Measurements from ENCODE around the gene GOLGA6L4. TPM values are rescaled to one million over a fixed set of nuclear protein-coding genes. Genes with fewer than 3 reads are reported as not detected.
"Not testable (repeated sequence)": the region's sequence is repeated elsewhere in the genome, so short reads cannot be mapped to it uniquely, and the experiment has no call there.

Gene GOLGA6L4
- 10 to 100 TPM in 1 of 2 donors, 1 to 10 TPM in 1; 4.9 to 22.2 TPM for total RNA-seq

- not testable (repeated sequence) for H3K36me3 ChIP-seq; H3K9me3 ChIP-seq; H3K27ac ChIP-seq; H3K27me3 ChIP-seq (replicated peaks; ENCODE audit: insufficient read depth); ATAC-seq (ENCODE audit: insufficient number of reproducible peaks, low FRiP score, low read depth); DNase-seq (ENCODE audit: low spot score); H3K4me1 ChIP-seq (ENCODE audit: control insufficient read depth in 1 of 2, low read depth in 2 of 2); H3K4me3 ChIP-seq
Measured at GRCh38 chr15:84235573-84235972, at the start of gene GOLGA6L4. TSS of gene GOLGA6L4 (plus strand) at chr15:84235773. CDS start at chr15:84235835, 62 bp downstream.

- not testable (repeated sequence) for H3K9me3 ChIP-seq; H3K4me1 ChIP-seq (ENCODE audit: control insufficient read depth in 1 of 2, low read depth in 2 of 2); H3K36me3 ChIP-seq; H3K27me3 ChIP-seq (replicated peaks; ENCODE audit: insufficient read depth); DNase-seq (ENCODE audit: low spot score); H3K27ac ChIP-seq; ATAC-seq (ENCODE audit: insufficient number of reproducible peaks, low FRiP score, low read depth); H3K4me3 ChIP-seq
Measured at GRCh38 chr15:84192982-84193381, 42.6 kb upstream of the GOLGA6L4 start.

GRCh38 chr15:84195603-84196002 is 40.0 kb upstream of the GOLGA6L4 start:
- not testable (repeated sequence) for ATAC-seq (ENCODE audit: insufficient number of reproducible peaks, low FRiP score, low read depth); H3K4me1 ChIP-seq (ENCODE audit: control insufficient read depth in 1 of 2, low read depth in 2 of 2); H3K36me3 ChIP-seq; DNase-seq (ENCODE audit: low spot score); H3K4me3 ChIP-seq; H3K9me3 ChIP-seq; H3K27ac ChIP-seq; H3K27me3 ChIP-seq (replicated peaks; ENCODE audit: insufficient read depth)

GRCh38 chr15:84196530-84197188 is 38.9 kb upstream of the GOLGA6L4 start:
- not testable (repeated sequence) for H3K4me3 ChIP-seq; H3K27ac ChIP-seq; H3K9me3 ChIP-seq; ATAC-seq (ENCODE audit: insufficient number of reproducible peaks, low FRiP score, low read depth); DNase-seq (ENCODE audit: low spot score); H3K27me3 ChIP-seq (replicated peaks; ENCODE audit: insufficient read depth); H3K36me3 ChIP-seq; H3K4me1 ChIP-seq (ENCODE audit: control insufficient read depth in 1 of 2, low read depth in 2 of 2)

GRCh38 chr15:84199865-84200264 is 35.7 kb upstream of the GOLGA6L4 start:
- not testable (repeated sequence) for H3K9me3 ChIP-seq; ATAC-seq (ENCODE audit: insufficient number of reproducible peaks, low FRiP score, low read depth); H3K27ac ChIP-seq; H3K27me3 ChIP-seq (replicated peaks; ENCODE audit: insufficient read depth); H3K4me3 ChIP-seq; H3K4me1 ChIP-seq (ENCODE audit: control insufficient read depth in 1 of 2, low read depth in 2 of 2); DNase-seq (ENCODE audit: low spot score); H3K36me3 ChIP-seq

- not testable (repeated sequence) for ATAC-seq (ENCODE audit: insufficient number of reproducible peaks, low FRiP score, low read depth); H3K4me3 ChIP-seq; H3K9me3 ChIP-seq; H3K27ac ChIP-seq; DNase-seq (ENCODE audit: low spot score); H3K4me1 ChIP-seq (ENCODE audit: control insufficient read depth in 1 of 2, low read depth in 2 of 2); H3K27me3 ChIP-seq (replicated peaks; ENCODE audit: insufficient read depth); H3K36me3 ChIP-seq
Measured at GRCh38 chr15:84246441-84246840, 10.9 kb downstream of the GOLGA6L4 start.

Data from thoracic aorta (tissue), 2 donors.